Endothelial cell (in vitro differentiated cells): ENCODE data around the gene C1QTNF12. TPM values are rescaled to one million over a fixed set of nuclear protein-coding genes. Genes with fewer than 3 reads are reported as not detected.

ENCODE experiments used
- DNase-seq: peaks from one replicate; pipeline ENCODE4 v3.0.0; 2021; ENCODE audit warnings: low spot score
- H3K27ac Mint-ChIP-seq: one replicate; pipeline ENCODE4 v1.8.0; 2021; ENCODE audit warnings: mixed read lengths, inconsistent platforms; ENCODE audit not compliant: unreplicated experiment
- H3K27me3 Mint-ChIP-seq: one replicate; pipeline ENCODE4 v1.8.0; 2021; ENCODE audit warnings: mild to moderate bottlenecking, moderate library complexity, mixed read lengths, inconsistent platforms; ENCODE audit not compliant: unreplicated experiment
- H3K36me3 Mint-ChIP-seq: one replicate; pipeline ENCODE4 v1.8.0; 2021; ENCODE audit warnings: mild to moderate bottlenecking, low read depth, mixed read lengths, inconsistent platforms; ENCODE audit not compliant: unreplicated experiment
- H3K4me1 Mint-ChIP-seq: one replicate; pipeline ENCODE4 v1.8.0; 2021; ENCODE audit warnings: mild to moderate bottlenecking, mixed read lengths, inconsistent platforms; ENCODE audit not compliant: unreplicated experiment
- H3K4me3 Mint-ChIP-seq: one replicate; pipeline ENCODE4 v1.8.0; 2021; ENCODE audit warnings: mild to moderate bottlenecking, mixed read lengths, inconsistent platforms; ENCODE audit not compliant: unreplicated experiment
- H3K9me3 Mint-ChIP-seq: one replicate; pipeline ENCODE4 v1.8.0; 2021; ENCODE audit warnings: mixed read lengths, inconsistent platforms; ENCODE audit not compliant: unreplicated experiment
- CTCF ChIP-seq: fragments of 200-600 bp; sonication (generic); IDR thresholded peaks from one replicate; pipeline ENCODE4 v1.5.0; 2021; ENCODE audit warnings: antibody characterized with exemption; ENCODE audit not compliant: unreplicated experiment
- total RNA-seq: library from RNA; stranded (reverse); fragmentation: NEBNext Ultra II Directional; extraction: Animal tissue kit (Norgen Biotek cat#: 25700); gene quantifications from one replicate; pipeline ENCODE4 v1.2.1, GENCODE V29; 2021; ENCODE audit not compliant: unreplicated experiment

Gene C1QTNF12
- total RNA-seq, 1 donor from 2014 or later = 0.69 TPM

GRCh38 chr1:1206376-1206965 lies 40.1 kb downstream of the C1QTNF12 start, which contains the start of gene TNFRSF18:
TNFRSF18 (minus strand) TSS chr1:1206592; CDS start chr1:1206571, 21 bp downstream.
- H3K27ac Mint-ChIP-seq = no peak within 1 kb of the TSS
- peaks cover 5% of the 10 kb centered on the region for H3K27me3 Mint-ChIP-seq
- no peaks in the 10 kb centered on the region for H3K36me3 Mint-ChIP-seq
- DNase-seq = no peak
- H3K4me1 Mint-ChIP-seq = no peaks in the 10 kb centered on the region
- no peak within 1 kb of the TSS for H3K4me3 Mint-ChIP-seq
- TF ChIP-seq CTCF = no peak
- no peaks in the 10 kb centered on the region for H3K9me3 Mint-ChIP-seq

GRCh38 chr1:1205769-1206375 lies 40.6 kb downstream of the C1QTNF12 start:
- no peak overlapping the region for H3K27ac Mint-ChIP-seq
- H3K27me3 Mint-ChIP-seq = peaks cover 2% of the 10 kb centered on the region
- no peaks in the 10 kb centered on the region for H3K36me3 Mint-ChIP-seq
- TF ChIP-seq CTCF = no peak
- peak; percentile 16 for DNase-seq
- H3K4me3 Mint-ChIP-seq = no peak overlapping the region
- H3K9me3 Mint-ChIP-seq = no peaks in the 10 kb centered on the region
- no peaks in the 10 kb centered on the region for H3K4me1 Mint-ChIP-seq

- Mint-ChIP-seq H3K36me3 (no peaks in the 10 kb centered on the region), H3K4me3 (no peak overlapping the region), H3K27me3 (peaks cover 2% of the 10 kb centered on the region), H3K27ac (no peak overlapping the region), H3K9me3 (no peaks in the 10 kb centered on the region), H3K4me1 (no peaks in the 10 kb centered on the region)
- TF ChIP-seq CTCF = no peak
- peak; percentile 7 for DNase-seq
Measured at GRCh38 chr1:1204998-1205768, 41.3 kb downstream of the C1QTNF12 start.

GRCh38 chr1:1204425-1204920 lies 42.0 kb downstream of the C1QTNF12 start:
- TF ChIP-seq CTCF = no peak
- no peaks in the 10 kb centered on the region for H3K4me1 Mint-ChIP-seq
- peak; percentile 2 for DNase-seq

More at GRCh38 chr1:1204425-1204920, 42.0 kb downstream of the C1QTNF12 start:
- Mint-ChIP-seq H3K9me3 (no peaks in the 10 kb centered on the region), H3K27me3 (no peaks in the 10 kb centered on the region), H3K36me3 (no peaks in the 10 kb centered on the region), H3K27ac (no peak overlapping the region), H3K4me3 (no peak overlapping the region)
